ENCODE measurements around the gene KIF16B.

- TF ChIP-seq, protein P1, sequence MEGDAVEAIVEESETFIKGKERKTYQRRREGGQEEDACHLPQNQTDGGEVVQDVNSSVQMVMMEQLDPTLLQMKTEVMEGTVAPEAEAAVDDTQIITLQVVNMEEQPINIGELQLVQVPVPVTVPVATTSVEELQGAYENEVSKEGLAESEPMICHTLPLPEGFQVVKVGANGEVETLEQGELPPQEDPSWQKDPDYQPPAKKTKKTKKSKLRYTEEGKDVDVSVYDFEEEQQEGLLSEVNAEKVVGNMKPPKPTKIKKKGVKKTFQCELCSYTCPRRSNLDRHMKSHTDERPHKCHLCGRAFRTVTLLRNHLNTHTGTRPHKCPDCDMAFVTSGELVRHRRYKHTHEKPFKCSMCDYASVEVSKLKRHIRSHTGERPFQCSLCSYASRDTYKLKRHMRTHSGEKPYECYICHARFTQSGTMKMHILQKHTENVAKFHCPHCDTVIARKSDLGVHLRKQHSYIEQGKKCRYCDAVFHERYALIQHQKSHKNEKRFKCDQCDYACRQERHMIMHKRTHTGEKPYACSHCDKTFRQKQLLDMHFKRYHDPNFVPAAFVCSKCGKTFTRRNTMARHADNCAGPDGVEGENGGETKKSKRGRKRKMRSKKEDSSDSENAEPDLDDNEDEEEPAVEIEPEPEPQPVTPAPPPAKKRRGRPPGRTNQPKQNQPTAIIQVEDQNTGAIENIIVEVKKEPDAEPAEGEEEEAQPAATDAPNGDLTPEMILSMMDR (IDR thresholded peaks at IDR 0.05): no peak
- TF ChIP-seq POLR2A (IDR thresholded peaks at IDR 0.05): no peak
Measured at GRCh38 chr20:16363506-16364319, 209.5 kb downstream of the KIF16B start.
